HK-2 (cell line): Measurements from ENCODE around the gene ZNF407.

ENCODE experiments used
- DNase-seq: peaks from one replicate; pipeline ENCODE4 v3.0.0-alpha.2; 2018; ENCODE audit not compliant: unreplicated experiment

ZNF407 gene

DNA sequence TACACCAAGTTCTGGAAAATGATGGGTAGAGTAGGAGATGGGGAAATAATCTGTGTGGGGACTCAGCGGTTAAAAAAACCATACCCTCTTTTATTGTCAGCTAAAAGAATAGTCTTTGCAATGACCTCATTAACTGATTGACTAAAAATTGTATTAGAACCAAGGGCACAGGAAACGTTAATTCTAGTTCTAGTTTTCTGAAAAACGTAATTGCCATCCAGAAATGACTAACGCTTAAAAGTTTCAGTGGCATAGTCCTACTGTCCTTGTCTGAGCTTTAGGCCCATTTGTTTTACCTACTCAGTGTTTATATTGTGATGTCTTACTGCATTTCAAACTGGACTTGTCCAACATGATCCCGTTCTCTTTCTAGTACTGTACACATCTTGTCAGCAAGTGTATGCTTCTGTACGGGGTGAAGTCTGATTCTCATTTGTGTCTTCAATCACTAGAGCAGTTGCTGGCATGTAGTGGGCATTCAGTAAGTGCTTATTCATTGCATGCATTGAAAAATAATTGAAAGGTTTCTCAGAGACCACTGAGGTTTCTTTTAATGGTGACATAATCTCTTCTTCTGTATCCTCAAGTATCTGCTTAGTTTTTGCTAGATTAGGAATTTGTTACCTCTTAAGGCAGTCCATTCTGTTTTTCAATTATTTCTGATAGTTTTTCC lies 81.5 kb downstream of the ZNF407 start:
- DNase-seq: no peak

DNA sequence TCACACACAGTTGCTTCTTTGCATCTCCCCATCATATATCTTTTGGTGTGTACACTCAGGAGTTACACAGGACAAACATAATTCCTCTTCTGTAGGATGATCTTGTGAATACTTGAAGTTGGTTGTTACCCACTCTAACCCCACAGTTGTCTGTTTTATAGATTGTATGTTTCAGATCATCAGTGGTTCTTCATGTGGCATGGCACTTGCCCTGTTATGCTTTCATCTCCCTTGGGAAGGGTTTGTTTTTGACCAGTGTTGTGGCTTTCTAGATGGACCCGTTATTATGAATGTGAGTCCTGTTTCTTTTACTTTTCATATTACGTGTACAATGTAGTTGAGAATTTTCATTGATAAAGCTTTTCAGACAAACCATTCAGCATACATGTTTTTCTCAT lies 82.0 kb downstream of the ZNF407 start:
- no peak for DNase-seq

DNA sequence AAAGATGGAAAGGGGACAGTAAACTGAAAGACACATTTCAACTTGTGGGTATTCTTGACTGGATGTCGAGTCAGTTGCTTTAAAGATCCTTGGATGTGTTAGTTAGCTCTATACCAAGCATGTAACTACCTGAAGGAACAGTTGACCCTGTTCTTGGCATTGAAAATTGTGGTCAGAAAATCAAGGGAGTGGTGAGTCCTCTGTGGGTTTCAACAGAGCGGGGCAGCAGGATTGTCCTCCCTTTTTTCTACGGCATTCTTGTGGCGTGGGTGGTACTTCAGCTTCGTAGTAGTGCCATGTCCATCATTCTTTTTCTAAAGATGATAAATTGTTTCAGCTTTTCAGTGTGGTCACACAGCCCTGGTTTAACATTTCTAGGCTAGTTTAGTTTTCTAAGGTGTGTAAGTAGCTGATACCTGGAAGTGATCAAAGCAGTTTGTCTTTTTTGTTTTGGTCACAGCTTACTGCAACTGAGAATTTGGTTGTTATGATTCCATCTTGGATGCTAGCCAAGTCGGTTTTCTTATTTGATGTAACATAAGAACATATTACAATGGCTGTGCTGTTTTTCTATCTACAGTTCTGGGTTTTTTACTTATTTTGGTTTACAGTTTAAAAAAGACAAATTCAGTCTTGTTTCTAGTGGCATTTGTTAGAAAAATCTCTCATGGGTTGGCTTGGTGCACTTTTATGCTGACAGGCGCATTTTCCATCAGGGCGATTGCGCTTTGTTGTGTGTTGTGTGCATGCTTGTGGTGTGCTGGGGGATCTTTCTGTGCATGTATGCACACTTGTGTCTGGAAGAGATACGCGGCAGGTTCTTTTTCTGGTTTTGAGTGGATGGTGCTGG lies 84.7 kb downstream of the ZNF407 start:
- DNase-seq: no peak

DNA sequence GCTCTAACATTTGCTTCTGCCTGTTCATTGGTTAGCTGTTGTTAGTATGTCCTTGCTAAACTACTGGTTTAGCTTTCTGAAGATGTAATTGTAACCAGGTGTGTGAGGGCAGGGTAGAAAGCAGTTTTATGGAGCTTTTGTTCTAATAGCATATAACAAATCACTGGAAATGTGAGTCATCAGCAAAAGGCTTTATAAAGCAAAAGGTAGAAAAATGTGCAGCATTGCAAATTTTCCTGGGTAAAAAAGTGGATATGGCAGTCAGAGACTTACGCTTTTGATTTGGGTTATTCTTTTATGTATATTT lies 85.3 kb downstream of the ZNF407 start:
- no peak for DNase-seq

DNA sequence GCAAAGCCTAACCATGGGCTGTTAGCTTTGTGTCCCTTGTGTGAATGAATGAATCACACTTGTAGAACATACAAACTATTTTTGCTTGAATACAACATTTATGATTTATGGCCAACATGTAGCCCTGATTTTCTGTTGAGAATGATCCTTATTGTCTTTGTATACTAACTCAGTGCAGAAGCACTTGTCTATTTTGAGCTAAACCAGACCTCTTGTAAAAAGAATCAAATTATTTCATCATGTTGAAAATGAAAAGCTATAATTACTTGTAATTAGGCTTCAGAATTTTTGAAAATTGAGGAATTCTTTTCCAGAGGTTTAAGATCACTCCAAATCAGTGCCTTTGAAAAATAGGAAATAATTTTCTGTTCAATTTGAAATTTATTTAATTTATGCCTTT lies 85.9 kb downstream of the ZNF407 start:
- DNase-seq: no peak

DNA sequence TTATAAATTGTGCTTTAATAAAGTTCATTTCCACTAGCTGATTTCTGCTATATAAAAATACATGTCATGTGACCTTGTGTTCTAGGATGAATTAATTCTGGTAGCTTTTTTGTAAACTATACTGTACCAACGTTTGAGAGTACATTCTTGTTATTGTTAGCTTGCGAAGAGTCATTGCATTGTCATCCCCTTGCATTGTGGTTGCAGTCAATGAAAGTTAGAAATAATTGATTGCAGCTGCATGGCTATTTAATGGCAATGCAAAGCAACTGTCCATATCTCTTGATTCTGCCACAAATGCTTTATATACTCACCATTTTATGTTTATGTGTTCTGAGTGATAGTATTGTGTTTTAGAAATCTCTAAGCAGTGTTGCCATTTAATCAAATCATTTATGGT lies 91.6 kb downstream of the ZNF407 start:
- no peak for DNase-seq

DNA sequence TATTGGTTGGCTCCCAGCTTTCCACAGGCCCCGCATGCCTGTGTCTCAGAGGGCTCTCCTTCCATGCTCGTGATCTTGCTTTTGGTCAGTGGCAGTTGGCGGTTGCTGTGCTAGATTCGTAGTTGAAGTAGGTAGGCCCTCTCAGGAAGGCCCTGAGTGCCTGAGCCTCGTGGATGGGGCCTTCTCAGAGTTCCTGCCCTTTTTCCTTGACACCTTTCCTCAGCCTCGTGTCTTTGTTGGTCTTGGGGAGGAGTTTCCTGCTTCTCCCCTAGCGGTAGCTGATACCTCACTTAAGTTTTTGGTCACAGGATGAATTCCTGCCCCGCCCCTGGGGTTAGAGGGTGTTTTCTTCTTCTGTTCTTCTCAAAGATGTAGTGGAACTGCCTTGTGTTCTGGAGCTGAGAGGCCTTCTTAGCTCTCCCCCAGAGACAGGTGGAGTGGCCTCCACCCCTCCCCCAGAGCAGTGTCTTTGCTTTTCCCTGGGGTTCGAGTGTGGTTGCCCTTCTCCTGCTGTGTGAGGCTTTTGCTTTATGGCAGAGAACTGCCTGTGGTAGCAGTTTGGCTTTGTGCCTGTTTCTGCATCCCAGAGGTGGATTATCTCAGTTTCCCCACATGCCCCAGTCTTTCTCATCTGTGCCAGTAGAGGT lies 94.8 kb downstream of the ZNF407 start:
- DNase-seq: no peak

DNA sequence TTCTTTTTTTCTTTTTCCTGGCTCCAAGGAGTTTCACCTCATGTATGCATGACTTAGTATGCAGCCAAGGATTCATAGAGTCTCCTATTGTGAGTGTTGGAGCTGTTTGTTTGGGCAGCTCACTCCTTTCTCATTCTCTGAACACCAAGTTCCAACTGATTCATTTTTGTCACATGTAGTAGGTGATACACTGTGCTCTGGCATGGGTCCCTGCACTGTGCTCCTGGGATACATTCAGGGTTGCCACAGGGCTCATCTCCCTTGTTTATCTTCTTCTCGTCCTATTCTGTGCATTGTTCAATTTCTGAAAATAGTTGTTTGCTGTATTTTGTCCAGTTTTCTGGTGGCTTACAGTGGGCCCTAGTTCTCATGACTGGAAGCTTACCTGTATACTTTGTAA lies 96.8 kb downstream of the ZNF407 start:
- DNase-seq: no peak

DNA sequence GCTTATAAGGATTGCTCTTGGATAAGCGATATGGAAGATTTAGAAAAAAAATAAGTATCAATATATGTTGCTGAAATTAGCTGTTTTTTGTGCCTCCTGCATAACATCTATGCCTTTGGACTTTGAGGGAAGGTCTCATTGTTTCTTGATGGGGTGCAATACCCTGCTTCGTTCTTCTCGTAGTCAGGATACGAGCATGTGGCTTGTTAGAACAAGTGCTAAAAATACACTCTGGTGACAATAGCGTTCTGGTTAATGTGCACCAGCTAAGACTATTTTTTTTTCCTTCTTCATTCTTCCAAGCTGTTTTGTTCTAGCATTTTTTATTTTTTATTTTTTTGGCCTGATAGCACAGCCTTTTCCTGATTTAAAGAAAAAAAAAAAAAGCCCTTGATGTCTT lies 97.5 kb downstream of the ZNF407 start:
- DNase-seq: no peak

DNA sequence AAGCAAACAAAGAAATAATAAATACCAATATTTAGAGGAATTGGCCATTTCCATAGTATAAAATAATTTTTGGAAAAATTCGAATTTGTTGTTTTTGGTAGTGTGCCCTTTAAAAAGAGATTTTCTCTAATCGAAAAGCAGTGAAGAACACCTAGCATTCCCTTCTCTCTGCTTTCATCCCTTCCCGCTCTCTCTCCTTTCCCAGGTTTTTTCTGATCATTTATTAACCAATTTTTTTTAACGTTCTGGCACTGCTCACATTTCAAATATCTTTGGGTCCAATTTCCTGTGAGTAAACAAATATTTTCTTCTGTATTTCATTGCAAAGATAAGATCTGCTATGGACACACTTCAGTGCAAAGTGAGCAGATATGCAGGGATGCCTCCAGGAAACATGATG lies 101.2 kb downstream of the ZNF407 start:
- DNase-seq: no peak

DNA sequence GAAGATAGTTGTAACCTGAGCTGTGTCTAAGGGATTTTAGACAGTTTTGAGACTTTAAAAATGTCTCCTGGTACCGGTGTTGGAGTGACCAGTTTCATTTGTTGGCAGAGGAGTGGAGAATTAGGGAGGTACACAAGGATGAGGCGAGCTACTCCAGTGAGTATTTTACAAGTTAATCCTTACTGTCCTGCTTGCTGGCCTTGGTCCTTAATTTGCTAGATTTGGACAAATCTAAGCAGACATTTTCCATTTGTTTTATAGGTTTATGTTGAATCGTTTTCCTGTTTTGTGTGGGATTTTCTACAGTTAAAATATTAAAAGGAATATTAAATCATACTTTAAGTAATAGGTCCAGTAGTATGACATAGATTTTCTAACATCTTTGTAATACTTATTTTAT lies 101.8 kb downstream of the ZNF407 start:
- DNase-seq: no peak

DNA sequence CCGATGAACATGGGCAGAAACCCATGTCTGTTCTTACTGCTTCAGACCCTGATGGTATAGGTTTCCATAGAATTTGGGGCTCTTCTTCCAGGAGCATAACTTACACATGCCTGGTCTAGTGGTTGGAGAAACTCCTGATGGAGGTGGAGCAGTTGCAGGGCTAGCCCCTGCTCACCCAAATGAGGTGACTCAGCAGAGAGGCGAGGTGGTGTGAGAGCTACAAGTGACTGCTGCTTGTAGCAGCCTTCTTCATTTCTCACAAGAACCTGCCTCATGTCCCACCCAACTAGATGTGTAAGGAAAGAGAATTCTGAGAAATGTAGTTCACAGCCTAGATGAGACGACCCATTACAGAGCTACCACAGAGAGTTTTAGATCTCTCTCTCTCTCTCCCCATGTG lies 105.3 kb downstream of the ZNF407 start:
- no peak for DNase-seq

DNA sequence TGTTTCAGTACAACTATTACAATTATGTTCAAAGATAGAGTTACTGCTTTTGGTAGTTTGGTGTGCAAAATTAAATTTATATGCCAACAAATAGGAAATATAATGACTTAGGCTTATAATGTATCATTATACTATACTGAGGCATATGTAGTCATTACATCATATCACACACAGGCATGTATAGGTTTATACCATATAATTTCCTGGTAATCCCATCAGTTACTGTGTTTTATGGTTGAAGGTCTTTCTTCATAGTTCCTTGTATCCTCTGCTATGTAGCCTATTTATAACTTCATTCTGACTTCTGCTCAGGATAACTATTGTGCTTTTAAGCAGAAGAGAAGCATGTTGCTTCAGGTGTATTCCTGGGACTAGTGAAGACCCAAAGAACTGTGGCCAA lies 110.5 kb downstream of the ZNF407 start:
- DNase-seq: no peak

DNA sequence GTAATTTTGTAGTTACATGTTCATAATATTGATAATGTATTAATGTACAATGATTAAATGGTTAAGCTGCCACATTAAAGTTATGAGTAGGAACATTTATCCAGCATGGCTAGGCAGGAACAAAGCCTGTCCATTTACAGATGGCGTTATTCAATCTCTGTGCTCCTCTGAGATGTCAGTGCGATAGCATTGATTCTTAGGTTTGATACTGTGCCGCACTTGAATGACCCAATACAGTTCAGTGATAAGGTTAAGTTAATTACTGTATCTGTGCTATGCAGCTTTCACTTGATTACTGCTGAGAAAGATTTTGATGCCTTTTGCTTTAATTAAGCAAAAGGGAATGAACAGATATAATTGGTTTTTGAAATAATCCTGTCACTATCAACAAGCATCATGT lies 111.8 kb downstream of the ZNF407 start:
- no peak for DNase-seq

DNA sequence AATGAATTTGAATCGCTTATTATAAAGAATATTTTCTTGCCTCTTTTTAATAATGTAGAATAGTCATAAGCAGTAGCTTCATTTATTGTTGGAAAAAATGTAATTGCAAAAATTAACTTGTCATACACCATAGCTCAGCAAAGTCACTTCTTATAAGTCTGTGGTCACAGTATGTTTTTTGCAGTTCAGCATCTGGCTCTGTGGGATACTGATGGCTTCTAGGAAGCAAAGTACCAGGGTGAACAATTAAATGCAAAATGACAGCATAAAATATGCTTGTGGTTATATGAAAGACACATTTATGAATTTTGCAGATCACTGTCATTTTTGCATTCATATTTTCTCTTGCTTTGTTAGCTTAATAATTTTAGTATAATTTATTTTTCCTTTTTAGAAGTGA lies 116.5 kb downstream of the ZNF407 start:
- no peak for DNase-seq

DNA sequence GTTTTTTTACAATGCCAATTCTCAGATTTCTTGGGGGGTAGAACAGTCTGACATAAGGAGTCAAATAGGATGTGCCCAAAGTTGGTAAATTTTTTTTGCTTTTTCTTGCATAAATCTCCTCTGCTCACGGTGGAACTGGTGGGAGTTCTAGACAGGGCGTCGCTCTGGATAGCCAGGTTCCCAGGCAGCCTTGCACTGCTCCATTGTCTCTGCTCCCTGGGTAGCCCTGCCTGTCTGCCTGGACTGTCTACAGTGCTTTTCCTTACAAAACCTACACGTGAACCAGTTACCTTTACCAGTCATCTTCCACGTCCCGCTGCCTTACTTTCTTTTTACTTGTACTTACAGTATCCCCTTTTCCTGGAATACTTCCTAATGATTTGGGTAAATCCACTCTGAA lies 117.1 kb downstream of the ZNF407 start:
- no peak for DNase-seq

DNA sequence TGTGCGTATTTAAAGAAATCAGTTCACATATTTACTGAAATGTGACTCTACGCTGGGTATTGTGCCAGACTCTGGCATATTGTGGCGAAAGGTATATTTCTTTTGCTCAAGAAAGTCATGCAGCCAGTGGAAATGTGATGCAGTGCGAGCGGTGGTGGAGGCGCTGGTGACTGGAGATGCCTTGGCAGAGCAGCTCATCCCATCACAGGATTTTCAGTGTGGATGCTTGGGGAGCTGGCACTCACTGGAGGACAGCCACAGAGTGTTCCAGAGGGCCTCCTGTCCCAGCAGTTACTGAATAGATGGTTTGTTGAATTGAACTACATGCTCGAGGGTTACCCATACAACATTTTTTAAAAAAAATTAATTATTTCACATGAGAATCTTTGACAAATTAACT lies 117.6 kb downstream of the ZNF407 start:
- no peak for DNase-seq

DNA sequence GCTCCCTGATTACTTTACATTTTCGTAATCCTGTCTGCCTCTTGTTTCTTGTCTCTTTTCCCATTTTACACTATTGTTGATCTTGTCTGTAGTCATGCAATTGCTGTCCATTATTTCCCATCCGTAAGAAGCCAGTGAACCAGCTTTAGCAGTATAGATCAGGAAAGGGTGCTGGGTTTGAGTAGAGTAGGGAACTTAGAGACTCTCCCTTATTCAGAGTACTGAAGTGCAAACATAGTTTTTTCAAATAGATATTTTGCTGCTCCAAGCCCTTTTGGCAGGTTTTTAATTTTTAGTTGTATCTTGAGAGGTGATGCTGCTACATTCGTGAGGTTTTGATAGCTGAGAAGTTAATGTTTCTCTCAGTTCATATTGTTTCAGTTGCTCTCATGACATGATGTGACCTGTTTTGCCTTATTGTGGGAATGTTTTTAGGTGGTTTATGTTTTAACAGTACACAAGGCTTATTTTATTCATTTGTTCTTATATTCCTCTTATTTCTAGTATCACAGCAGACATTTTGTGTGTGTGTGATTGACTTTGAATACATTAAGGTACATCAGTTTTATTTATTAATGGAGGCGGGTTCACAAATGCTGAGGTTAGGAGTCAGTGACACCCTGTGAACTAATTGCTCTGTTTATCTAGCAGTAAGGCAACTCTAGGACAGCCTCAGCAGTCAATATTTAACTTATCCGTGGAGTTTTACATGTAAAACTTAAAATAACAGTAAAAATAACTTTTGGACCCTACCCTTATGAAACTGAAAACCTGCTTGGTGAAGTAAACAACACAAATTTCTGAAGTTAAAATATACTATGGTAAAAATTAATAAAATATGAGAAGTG lies 118.4 kb downstream of the ZNF407 start:
- DNase-seq: no peak

DNA sequence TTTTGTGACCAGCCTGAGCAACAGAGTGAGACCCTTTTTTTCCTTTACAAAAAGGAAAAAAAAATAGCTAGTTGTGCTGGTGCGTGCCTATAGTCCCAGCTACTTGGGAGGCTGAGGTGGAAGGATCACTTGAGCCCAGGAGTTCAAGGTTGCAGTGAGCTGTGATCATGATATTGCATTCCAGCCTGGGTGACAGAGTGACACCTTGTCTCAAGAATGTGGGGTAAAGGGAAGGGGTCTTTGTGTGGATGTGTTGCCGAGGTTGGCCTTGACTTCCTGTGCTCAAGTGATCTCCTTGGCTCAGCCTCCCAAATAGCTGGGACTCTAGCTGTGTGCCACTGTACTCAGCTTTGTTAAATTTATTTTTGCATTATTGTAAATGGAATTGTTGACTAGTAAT lies 120.6 kb downstream of the ZNF407 start:
- no peak for DNase-seq

DNA sequence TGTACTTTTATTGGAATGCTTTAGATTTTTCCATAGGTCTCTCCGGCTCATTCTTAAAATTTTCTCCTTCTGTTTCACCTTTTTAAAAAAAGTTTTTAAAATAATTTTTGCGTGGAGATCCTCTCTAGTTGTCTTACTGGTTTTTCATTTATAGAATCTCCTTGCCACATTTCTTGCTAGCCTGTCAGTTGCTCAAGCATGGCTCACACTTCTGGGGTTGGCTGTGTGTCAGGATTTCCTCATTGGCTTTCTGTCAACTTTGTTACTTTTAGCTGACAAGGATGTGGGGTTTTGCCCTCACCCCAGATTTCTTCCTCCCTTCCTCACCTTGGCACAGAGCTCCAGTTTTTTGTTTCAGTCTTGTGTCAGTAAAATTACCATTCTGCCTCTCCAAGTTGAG lies 124.6 kb downstream of the ZNF407 start:
- DNase-seq: no peak

DNA sequence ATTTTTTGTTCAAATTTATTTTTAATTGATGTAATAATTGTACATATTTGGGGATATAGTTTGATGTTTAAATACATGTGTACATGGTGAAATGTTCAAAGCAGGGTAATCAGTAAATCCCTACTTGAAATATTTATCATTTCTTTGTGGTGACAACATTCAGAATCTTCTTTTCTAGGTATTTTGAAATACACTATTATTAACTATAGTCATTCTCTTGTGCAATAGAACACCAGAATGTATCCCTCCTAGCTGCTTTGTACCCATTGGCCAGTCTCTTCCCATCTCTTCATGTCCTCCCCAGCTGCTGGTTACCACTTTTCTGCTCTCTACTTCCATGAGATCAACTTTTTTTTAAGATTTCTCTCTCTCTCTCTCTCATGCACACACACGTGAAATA lies 126.5 kb downstream of the ZNF407 start:
- DNase-seq: no peak

DNA sequence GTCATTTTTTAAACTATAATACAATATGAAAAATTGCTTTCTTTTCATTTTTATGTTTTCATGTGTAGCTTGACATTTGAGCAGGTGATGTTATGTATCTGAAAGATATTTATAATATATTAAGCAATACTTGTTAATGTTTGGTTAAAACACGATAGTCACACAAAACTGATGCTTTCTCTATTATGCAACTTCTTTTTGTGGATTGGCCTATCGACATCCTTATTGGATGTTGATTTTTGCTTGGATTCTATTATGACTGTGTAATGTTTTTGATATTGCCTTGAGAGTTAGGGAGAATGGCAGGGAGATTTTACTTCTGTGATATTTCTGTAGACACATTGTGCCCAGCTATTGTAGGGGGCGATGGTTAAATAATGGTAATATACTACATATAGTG lies 128.0 kb downstream of the ZNF407 start:
- no peak for DNase-seq
